Stimulated activated memory B cell treated with anti-CD40 and anti-IgM and Interleukin-4, amounts not matched to agents 10 μg/mL and 1 μg/mL and 100 μg/mL, for 72 hours (primary cell): Measurements from ENCODE around the gene USP53.
"Not testable (repeated sequence)": the region's sequence is repeated elsewhere in the genome, so short reads cannot be mapped to it uniquely, and the experiment has no call there.

Source experiments
- ATAC-seq: fragments of 150-1000 bp; cut with Tn5 transposase; 2 replicates; pipeline ENCODE4 v1.10.0; 2021
- H3K27ac Mint-ChIP-seq: one replicate; pipeline ENCODE4 v1.8.0; 2022; ENCODE audit warnings: mild to moderate bottlenecking, mixed read lengths
- H3K27me3 Mint-ChIP-seq: one replicate; pipeline ENCODE4 v1.8.0; 2022; ENCODE audit warnings: mixed read lengths
- H3K36me3 Mint-ChIP-seq: one replicate; pipeline ENCODE4 v1.8.0; 2022; ENCODE audit warnings: mixed read lengths
- H3K4me1 Mint-ChIP-seq: one replicate; pipeline ENCODE4 v1.8.0; 2022; ENCODE audit warnings: mixed read lengths
- H3K4me3 Mint-ChIP-seq: one replicate; pipeline ENCODE4 v1.8.0; 2022; ENCODE audit warnings: mild to moderate bottlenecking, moderate library complexity, mixed read lengths
- H3K9me3 Mint-ChIP-seq: one replicate; pipeline ENCODE4 v1.8.0; 2022; ENCODE audit warnings: mixed read lengths

USP53 gene

GRCh38 chr4:119238068-119238722 is 25.7 kb downstream of the USP53 start:
- ATAC-seq: peak; percentile 90
- no peak overlapping the region for H3K4me3 Mint-ChIP-seq

GRCh38 chr4:119240128-119240527 is 27.6 kb downstream of the USP53 start:
- Mint-ChIP-seq H3K27me3 (no peaks in the 10 kb centered on the region), H3K36me3 (peaks cover 21% of the 10 kb centered on the region), H3K9me3 (no peaks in the 10 kb centered on the region), H3K27ac (no peak overlapping the region), H3K4me3 (no peak overlapping the region), H3K4me1 (peaks cover 34% of the 10 kb centered on the region)
- ATAC-seq: no peak

More at GRCh38 chr4:119238068-119238722, 25.7 kb downstream of the USP53 start:
- H3K27me3 Mint-ChIP-seq: no peaks in the 10 kb centered on the region
- peak overlapping the region; percentile 68 for H3K27ac Mint-ChIP-seq
- peaks cover 31% of the 10 kb centered on the region for H3K4me1 Mint-ChIP-seq
- peaks cover 22% of the 10 kb centered on the region for H3K36me3 Mint-ChIP-seq
- no peaks in the 10 kb centered on the region for H3K9me3 Mint-ChIP-seq

GRCh38 chr4:119240568-119240967 is 28.1 kb downstream of the USP53 start:
- Mint-ChIP-seq H3K4me3 (no peak overlapping the region), H3K27ac (no peak overlapping the region), H3K27me3 (no peaks in the 10 kb centered on the region), H3K36me3 (peaks cover 18% of the 10 kb centered on the region), H3K9me3 (no peaks in the 10 kb centered on the region), H3K4me1 (peaks cover 33% of the 10 kb centered on the region)
- no peak for ATAC-seq

GRCh38 chr4:119242417-119242816 is 29.9 kb downstream of the USP53 start:
- ATAC-seq: no peak
- no peaks in the 10 kb centered on the region for H3K9me3 Mint-ChIP-seq
- no peak overlapping the region for H3K4me3 Mint-ChIP-seq
- peaks cover 30% of the 10 kb centered on the region for H3K4me1 Mint-ChIP-seq
- no peaks in the 10 kb centered on the region for H3K27me3 Mint-ChIP-seq
- H3K27ac Mint-ChIP-seq: no peak overlapping the region
- peaks cover 23% of the 10 kb centered on the region for H3K36me3 Mint-ChIP-seq

- Mint-ChIP-seq H3K36me3 (peaks cover 30% of the 10 kb centered on the region), H3K27me3 (no peaks in the 10 kb centered on the region), H3K27ac (no peak overlapping the region), H3K4me3 (no peak overlapping the region), H3K9me3 (no peaks in the 10 kb centered on the region), H3K4me1 (peaks cover 19% of the 10 kb centered on the region)
- no peak for ATAC-seq
Measured at GRCh38 chr4:119243868-119244267, 31.4 kb downstream of the USP53 start.

GRCh38 chr4:119244344-119244743 is 31.8 kb downstream of the USP53 start:
- no peak overlapping the region for H3K4me3 Mint-ChIP-seq
- ATAC-seq: no peak
- peaks cover 19% of the 10 kb centered on the region for H3K4me1 Mint-ChIP-seq
- no peak overlapping the region for H3K27ac Mint-ChIP-seq
- no peaks in the 10 kb centered on the region for H3K9me3 Mint-ChIP-seq
- no peaks in the 10 kb centered on the region for H3K27me3 Mint-ChIP-seq
- H3K36me3 Mint-ChIP-seq: peaks cover 35% of the 10 kb centered on the region

GRCh38 chr4:119244832-119245231 is 32.3 kb downstream of the USP53 start:
- no peak overlapping the region for H3K4me3 Mint-ChIP-seq
- H3K36me3 Mint-ChIP-seq: peaks cover 38% of the 10 kb centered on the region
- no peak for ATAC-seq
- H3K27ac Mint-ChIP-seq: no peak overlapping the region
- no peaks in the 10 kb centered on the region for H3K27me3 Mint-ChIP-seq
- peaks cover 19% of the 10 kb centered on the region for H3K4me1 Mint-ChIP-seq
- no peaks in the 10 kb centered on the region for H3K9me3 Mint-ChIP-seq

- ATAC-seq: no peak
- Mint-ChIP-seq H3K4me1 (peaks cover 19% of the 10 kb centered on the region), H3K9me3 (no peaks in the 10 kb centered on the region), H3K27ac (no peak overlapping the region), H3K4me3 (no peak overlapping the region), H3K36me3 (peaks cover 51% of the 10 kb centered on the region), H3K27me3 (no peaks in the 10 kb centered on the region)
Measured at GRCh38 chr4:119246177-119246733, 33.7 kb downstream of the USP53 start.

GRCh38 chr4:119251037-119251436 is 38.5 kb downstream of the USP53 start:
- not testable (repeated sequence) for H3K27me3 Mint-ChIP-seq, ATAC-seq, H3K9me3 Mint-ChIP-seq, H3K4me1 Mint-ChIP-seq, H3K27ac Mint-ChIP-seq, H3K4me3 Mint-ChIP-seq
- H3K36me3 Mint-ChIP-seq: peaks cover 84% of the 10 kb centered on the region

- not testable (repeated sequence) for H3K9me3 Mint-ChIP-seq, ATAC-seq
- peaks cover 70% of the 10 kb centered on the region for H3K36me3 Mint-ChIP-seq
Measured at GRCh38 chr4:119255223-119255622, 42.7 kb downstream of the USP53 start.

GRCh38 chr4:119260528-119260927 is 48.0 kb downstream of the USP53 start:
- H3K27ac Mint-ChIP-seq: no peak overlapping the region
- H3K4me3 Mint-ChIP-seq: no peak overlapping the region
- H3K36me3 Mint-ChIP-seq: peaks cover 37% of the 10 kb centered on the region
- H3K9me3 Mint-ChIP-seq: no peaks in the 10 kb centered on the region
- ATAC-seq: no peak
- no peaks in the 10 kb centered on the region for H3K4me1 Mint-ChIP-seq
- H3K27me3 Mint-ChIP-seq: no peaks in the 10 kb centered on the region

More at GRCh38 chr4:119255223-119255622, 42.7 kb downstream of the USP53 start:
- H3K27me3 Mint-ChIP-seq, H3K4me3 Mint-ChIP-seq, H3K27ac Mint-ChIP-seq, H3K4me1 Mint-ChIP-seq: not testable (repeated sequence)

GRCh38 chr4:119261986-119262385 is 49.5 kb downstream of the USP53 start:
- no peak for ATAC-seq
- peaks cover 6% of the 10 kb centered on the region for H3K9me3 Mint-ChIP-seq
- no peaks in the 10 kb centered on the region for H3K27me3 Mint-ChIP-seq
- no peaks in the 10 kb centered on the region for H3K4me1 Mint-ChIP-seq
- H3K27ac Mint-ChIP-seq: no peak overlapping the region
- H3K36me3 Mint-ChIP-seq: peaks cover 46% of the 10 kb centered on the region
- H3K4me3 Mint-ChIP-seq: no peak overlapping the region

GRCh38 chr4:119264743-119265142 is 52.2 kb downstream of the USP53 start:
- Mint-ChIP-seq H3K36me3 (peaks cover 32% of the 10 kb centered on the region), H3K4me3 (no peak overlapping the region), H3K9me3 (peaks cover 6% of the 10 kb centered on the region), H3K27ac (no peak overlapping the region), H3K4me1 (no peaks in the 10 kb centered on the region), H3K27me3 (no peaks in the 10 kb centered on the region)
- ATAC-seq: no peak

- H3K27ac Mint-ChIP-seq: no peak overlapping the region
- H3K4me1 Mint-ChIP-seq: no peaks in the 10 kb centered on the region
- H3K36me3 Mint-ChIP-seq: peaks cover 23% of the 10 kb centered on the region
Measured at GRCh38 chr4:119266153-119266552, 53.6 kb downstream of the USP53 start.

GRCh38 chr4:119268466-119268865 is 56.0 kb downstream of the USP53 start:
- H3K36me3 Mint-ChIP-seq: peaks cover 39% of the 10 kb centered on the region
- H3K9me3 Mint-ChIP-seq: peaks cover 6% of the 10 kb centered on the region
- no peaks in the 10 kb centered on the region for H3K27me3 Mint-ChIP-seq
- ATAC-seq: no peak
- H3K4me3 Mint-ChIP-seq: no peak overlapping the region
- peaks cover 4% of the 10 kb centered on the region for H3K4me1 Mint-ChIP-seq
- no peak overlapping the region for H3K27ac Mint-ChIP-seq

More at GRCh38 chr4:119266153-119266552, 53.6 kb downstream of the USP53 start:
- H3K9me3 Mint-ChIP-seq: peaks cover 6% of the 10 kb centered on the region
- no peak overlapping the region for H3K4me3 Mint-ChIP-seq
- no peaks in the 10 kb centered on the region for H3K27me3 Mint-ChIP-seq
- no peak for ATAC-seq

- peaks cover 4% of the 10 kb centered on the region for H3K4me1 Mint-ChIP-seq
- no peak for ATAC-seq
- no peaks in the 10 kb centered on the region for H3K27me3 Mint-ChIP-seq
- H3K4me3 Mint-ChIP-seq: no peak overlapping the region
- peaks cover 25% of the 10 kb centered on the region for H3K36me3 Mint-ChIP-seq
- H3K9me3 Mint-ChIP-seq: no peaks in the 10 kb centered on the region
- no peak overlapping the region for H3K27ac Mint-ChIP-seq
Measured at GRCh38 chr4:119271361-119272085, 59.0 kb downstream of the USP53 start.
